GM19193 (cell line): ENCODE results near the gene THAP8.

Source experiments
- POLR2A ChIP-seq: IDR thresholded peaks from 4 replicates; pipeline ENCODE4 v1.6.1; 2011; ENCODE audit not compliant: insufficient read depth, insufficient read length; ENCODE audit errors: extremely low read depth

THAP8 gene

GRCh38 chr19:35993923-35994598, 60.0 kb downstream of the THAP8 start:
- no peak for TF ChIP-seq POLR2A

- TF ChIP-seq POLR2A: no peak
These were observed 60.9 kb downstream of the THAP8 start for GRCh38 chr19:35992907-35993765.

- no peak for TF ChIP-seq POLR2A
These were observed 62.2 kb downstream of the THAP8 start for GRCh38 chr19:35991731-35992450.

- TF ChIP-seq POLR2A: no peak
These were observed 63.0 kb downstream of the THAP8 start for GRCh38 chr19:35990771-35991730.

- no peak for TF ChIP-seq POLR2A
These were observed 63.9 kb downstream of the THAP8 start for GRCh38 chr19:35990156-35990555.

GRCh38 chr19:35988824-35989223, 65.3 kb downstream of the THAP8 start:
- TF ChIP-seq POLR2A: no peak

- no peak for TF ChIP-seq POLR2A
These were observed 66.6 kb downstream of the THAP8 start for GRCh38 chr19:35987571-35987896.

GRCh38 chr19:35986664-35987570, 67.2 kb downstream of the THAP8 start:
- no peak for TF ChIP-seq POLR2A

GRCh38 chr19:35986111-35986510, 68.0 kb downstream of the THAP8 start:
- no peak for TF ChIP-seq POLR2A
